GM18868 (cell line): ENCODE data around the gene SNN.

Experiments used
- ATAC-seq: cut with Tn5 transposase; IDR thresholded peaks from one replicate; pipeline ENCODE4 v1.9.1; 2021; ENCODE audit warnings: mild to moderate bottlenecking, moderate library complexity; ENCODE audit not compliant: unreplicated experiment

SNN gene

GRCh38 chr16:11727796-11728543, 59.7 kb downstream of the SNN start:
- no peak for ATAC-seq
